Measurements from ENCODE around the gene CLASP1.
"Not testable (repeated sequence)": the region's sequence is repeated elsewhere in the genome, so short reads cannot be mapped to it uniquely, and the experiment has no call there.

GRCh38 chr2:121478358-121478995 lies 170.8 kb downstream of the CLASP1 start:
- TF ChIP-seq POLR2A (IDR thresholded peaks at IDR 0.05): not testable (repeated sequence)
- TF ChIP-seq, protein P1, sequence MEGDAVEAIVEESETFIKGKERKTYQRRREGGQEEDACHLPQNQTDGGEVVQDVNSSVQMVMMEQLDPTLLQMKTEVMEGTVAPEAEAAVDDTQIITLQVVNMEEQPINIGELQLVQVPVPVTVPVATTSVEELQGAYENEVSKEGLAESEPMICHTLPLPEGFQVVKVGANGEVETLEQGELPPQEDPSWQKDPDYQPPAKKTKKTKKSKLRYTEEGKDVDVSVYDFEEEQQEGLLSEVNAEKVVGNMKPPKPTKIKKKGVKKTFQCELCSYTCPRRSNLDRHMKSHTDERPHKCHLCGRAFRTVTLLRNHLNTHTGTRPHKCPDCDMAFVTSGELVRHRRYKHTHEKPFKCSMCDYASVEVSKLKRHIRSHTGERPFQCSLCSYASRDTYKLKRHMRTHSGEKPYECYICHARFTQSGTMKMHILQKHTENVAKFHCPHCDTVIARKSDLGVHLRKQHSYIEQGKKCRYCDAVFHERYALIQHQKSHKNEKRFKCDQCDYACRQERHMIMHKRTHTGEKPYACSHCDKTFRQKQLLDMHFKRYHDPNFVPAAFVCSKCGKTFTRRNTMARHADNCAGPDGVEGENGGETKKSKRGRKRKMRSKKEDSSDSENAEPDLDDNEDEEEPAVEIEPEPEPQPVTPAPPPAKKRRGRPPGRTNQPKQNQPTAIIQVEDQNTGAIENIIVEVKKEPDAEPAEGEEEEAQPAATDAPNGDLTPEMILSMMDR (IDR thresholded peaks at IDR 0.05): not testable (repeated sequence)
